Lung (tissue), 12 donors: ENCODE measurements around the gene SLX9. TPM values are rescaled to one million over a fixed set of nuclear protein-coding genes. Genes with fewer than 3 reads are reported as not detected.

ENCODE experiments used
- ATAC-seq: fragments of 200-7000 bp; cut with Tn5 transposase; one replicate; pipeline ENCODE4 v1.9.1; 2020; ENCODE audit warnings: moderate number of reproducible peaks; ENCODE audit not compliant: insufficient read depth, low FRiP score
- DNase-seq, 3 donors: peaks; one replicate each; pipeline ENCODE4 v3.0.0-alpha.2; 2013 to 2017
- H3K27ac ChIP-seq, 2 donors: one replicate each; pipeline ENCODE4 v1.5.1; 2013; ENCODE audit warnings: mild to moderate bottlenecking in 2 of 2, moderate library complexity in 2 of 2, control low read depth in 1 of 2, inconsistent platforms in 1 of 2, low read depth in 1 of 2, low read length in 1 of 2
- H3K27me3 ChIP-seq, 3 donors: one replicate each; pipeline ENCODE4 v1.5.1; 2013; ENCODE audit warnings: low read length in 2 of 3; ENCODE audit not compliant: control insufficient read depth in 3 of 3, insufficient read depth in 3 of 3
- H3K36me3 ChIP-seq, 4 donors: one replicate each; pipeline ENCODE4 v1.5.1; 2013; ENCODE audit warnings: low read length in 4 of 4, mild to moderate bottlenecking in 1 of 4, moderate library complexity in 1 of 4; ENCODE audit not compliant: control insufficient read depth in 4 of 4, insufficient read depth in 4 of 4
- H3K4me1 ChIP-seq, 5 donors: one replicate each; pipeline ENCODE4 v1.5.1; 2013; ENCODE audit warnings: low read length in 5 of 5, mild to moderate bottlenecking in 2 of 5, moderate library complexity in 1 of 5; ENCODE audit not compliant: control insufficient read depth in 5 of 5, insufficient read depth in 5 of 5
- H3K4me3 ChIP-seq: one replicate; pipeline ENCODE4 v1.5.1; 2013; ENCODE audit warnings: mild to moderate bottlenecking, control low read depth, moderate library complexity
- H3K9ac ChIP-seq, 2 donors: one replicate each; pipeline ENCODE4 v1.5.1; 2013; ENCODE audit warnings: low read length in 2 of 2, control low read depth in 1 of 2; ENCODE audit not compliant: insufficient read depth in 1 of 2
- H3K9me3 ChIP-seq, 4 donors: one replicate each; pipeline ENCODE4 v1.5.1; 2013; ENCODE audit warnings: low read length in 3 of 4, mild to moderate bottlenecking in 1 of 4, moderate library complexity in 1 of 4; ENCODE audit not compliant: control insufficient read depth in 4 of 4, insufficient read depth in 3 of 4
- WGBS, 2 donors: extraction: QIAGEN DNeasy Blood & Tissue Kit; methylation state at CpG; one replicate each; pipeline ENCODE4 v1.1.7; 2013; 5-methylcytosine and 5-hydroxymethylcytosine counted together
- polyA plus RNA-seq, 2 donors: library from polyadenylated mRNA; stranded (reverse); fragments of 200-250 nt; gene quantifications; one replicate each; pipeline ENCODE4 v1.2.1, GENCODE V29; 2013
- total RNA-seq, 2 donors: library from RNA; depleted of rRNA in 1 of 2; stranded (reverse); fragments of >200 nt in 1 of 2; gene quantifications; one replicate each; pipeline ENCODE4 v1.2.1, GENCODE V29; 2014 to 2021
- TF ChIP-seq, protein P1 (sequence below): IDR thresholded peaks from 2 replicates; pipeline ENCODE4 v1.5.1; 2012; ENCODE audit warnings: mild to moderate bottlenecking; ENCODE audit errors: control extremely low read depth, extremely low read depth
- donor health status: control.
- donor health status: control.
- donor health status: Bipolar disorder and iron deficiency.
- donor health status: healthy.
- donor health status: DM: yes; HTN: yes; CAD: no.

The SLX9 gene
- total and polyA plus RNA-seq, 4 donors = 10.3 to 36.9 (median 27.0) TPM

DNA sequence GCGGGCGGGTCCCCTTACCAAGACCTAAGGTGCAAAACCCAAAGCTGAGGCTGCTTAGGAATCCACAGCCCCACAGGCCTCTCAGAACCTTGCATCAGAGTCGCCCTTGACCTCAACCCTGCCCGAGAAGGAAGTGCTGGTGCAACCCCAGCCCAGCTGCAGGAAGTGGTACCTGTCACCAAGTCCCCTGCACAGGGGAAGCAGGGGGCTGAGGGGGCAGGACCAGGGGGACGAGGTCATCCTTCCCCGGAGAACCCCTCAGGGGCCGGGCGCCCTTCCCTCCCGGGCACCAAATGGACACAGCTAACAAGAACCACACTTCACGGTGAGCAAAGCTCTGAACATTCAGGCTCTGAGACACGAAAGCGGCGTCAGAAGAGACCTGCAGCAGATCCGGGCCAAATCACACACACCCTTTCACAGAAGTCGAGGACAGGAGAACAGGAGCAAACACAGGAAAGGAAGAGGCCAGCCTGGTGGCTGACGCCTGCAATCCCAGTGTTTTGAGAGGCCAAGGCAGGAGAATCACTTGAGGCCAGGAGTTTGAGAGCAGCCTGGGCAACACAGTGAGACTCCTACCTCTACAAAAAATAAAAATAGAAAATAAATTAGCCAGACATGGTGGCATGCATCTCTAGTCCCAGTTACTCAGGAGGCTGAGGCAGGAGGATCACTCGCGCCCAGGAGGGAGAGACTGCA lies 25.5 kb upstream of the SLX9 start:
- Histone ChIP-seq H3K9ac (no peak overlapping the region), H3K36me3 (no peaks in the 10 kb centered on the region), H3K4me3 (no peak overlapping the region), H3K9me3 (peaks cover 0 to 2% (median 0%) of the 10 kb centered on the region in 4 donors), H3K27me3 (peaks cover 0 to 8% (median 3%) of the 10 kb centered on the region in 3 donors), H3K27ac (peak overlapping the region in 1 of 2 donors; percentile 55), H3K4me1 (peaks cover 0 to 15% (median 0%) of the 10 kb centered on the region in 5 donors)
- 33 to 57% methylated on average over 18 of the region's 18 CpGs for WGBS, 2 donors
- TF ChIP-seq, protein P1, sequence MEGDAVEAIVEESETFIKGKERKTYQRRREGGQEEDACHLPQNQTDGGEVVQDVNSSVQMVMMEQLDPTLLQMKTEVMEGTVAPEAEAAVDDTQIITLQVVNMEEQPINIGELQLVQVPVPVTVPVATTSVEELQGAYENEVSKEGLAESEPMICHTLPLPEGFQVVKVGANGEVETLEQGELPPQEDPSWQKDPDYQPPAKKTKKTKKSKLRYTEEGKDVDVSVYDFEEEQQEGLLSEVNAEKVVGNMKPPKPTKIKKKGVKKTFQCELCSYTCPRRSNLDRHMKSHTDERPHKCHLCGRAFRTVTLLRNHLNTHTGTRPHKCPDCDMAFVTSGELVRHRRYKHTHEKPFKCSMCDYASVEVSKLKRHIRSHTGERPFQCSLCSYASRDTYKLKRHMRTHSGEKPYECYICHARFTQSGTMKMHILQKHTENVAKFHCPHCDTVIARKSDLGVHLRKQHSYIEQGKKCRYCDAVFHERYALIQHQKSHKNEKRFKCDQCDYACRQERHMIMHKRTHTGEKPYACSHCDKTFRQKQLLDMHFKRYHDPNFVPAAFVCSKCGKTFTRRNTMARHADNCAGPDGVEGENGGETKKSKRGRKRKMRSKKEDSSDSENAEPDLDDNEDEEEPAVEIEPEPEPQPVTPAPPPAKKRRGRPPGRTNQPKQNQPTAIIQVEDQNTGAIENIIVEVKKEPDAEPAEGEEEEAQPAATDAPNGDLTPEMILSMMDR = no peak
- ATAC-seq = no peak
- DNase-seq = no peak

- H3K27me3 ChIP-seq = peaks cover 0 to 13% (median 9%) of the 10 kb centered on the region in 3 donors
- WGBS, 2 donors = 47 to 74% methylated on average over 7 of the region's 7 CpGs
- peaks cover 0 to 11% (median 3%) of the 10 kb centered on the region in 5 donors for H3K4me1 ChIP-seq
- DNase-seq (no peak), ATAC-seq (no peak)
- H3K27ac ChIP-seq = no peak overlapping the region
- H3K9me3 ChIP-seq = peaks cover 0 to 3% (median 0%) of the 10 kb centered on the region in 4 donors
- no peaks in the 10 kb centered on the region for H3K36me3 ChIP-seq
- H3K9ac ChIP-seq = no peak overlapping the region
- TF ChIP-seq, protein P1 = no peak
- H3K4me3 ChIP-seq = no peak overlapping the region
Observed at GRCh38 chr21:44916965-44917364, 22.9 kb upstream of the SLX9 start.

- 88 to 93% methylated on average over 15 of the region's 15 CpGs for WGBS, 2 donors
- peaks cover 0 to 14% (median 9%) of the 10 kb centered on the region in 3 donors for H3K27me3 ChIP-seq
- no peak overlapping the region for H3K9ac ChIP-seq
- TF ChIP-seq, protein P1 = no peak
- no peak for DNase-seq
- H3K27ac ChIP-seq = no peak overlapping the region
- H3K4me1 ChIP-seq = peaks cover 0 to 11% (median 3%) of the 10 kb centered on the region in 5 donors
- H3K4me3 ChIP-seq = no peak overlapping the region
- H3K9me3 ChIP-seq = peaks cover 0 to 3% (median 0%) of the 10 kb centered on the region in 4 donors
- H3K36me3 ChIP-seq = no peaks in the 10 kb centered on the region
- no peak for ATAC-seq
Observed at GRCh38 chr21:44917446-44918106, 22.3 kb upstream of the SLX9 start.
